Measurements from ENCODE around the gene ENC1. TPM values are rescaled to one million over a fixed set of nuclear protein-coding genes. Genes with fewer than 3 reads are reported as not detected.
"Not testable (repeated sequence)": the region's sequence is repeated elsewhere in the genome, so short reads cannot be mapped to it uniquely, and the experiment has no call there.

Gene ENC1
- total and polyA plus RNA-seq, 10 of the 15 experiments (the other 5 are each of a cell fraction or from before 2014, with no cell fraction given) = 8.2 to 55.5 (median 32.1) TPM

DNA sequence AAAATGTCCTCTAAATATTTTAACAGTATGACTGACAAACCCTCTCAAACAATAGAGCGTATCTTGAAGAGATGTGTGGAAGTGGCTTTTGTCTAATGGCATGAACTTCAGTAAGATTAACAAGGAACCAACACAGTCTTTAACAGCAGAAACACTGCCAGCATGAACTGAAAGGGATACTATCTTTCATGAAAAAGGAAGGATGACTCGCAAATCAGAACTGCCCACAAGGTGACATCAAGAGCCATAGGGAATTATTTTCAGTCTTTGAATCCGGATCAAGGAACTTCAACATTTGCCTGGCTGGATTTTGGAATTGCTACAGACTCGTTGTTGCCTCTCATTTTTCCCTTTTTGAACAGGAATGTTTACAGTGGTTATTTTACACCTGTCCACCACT is 39.4 kb upstream of the ENC1 start:
- in situ Hi-C loops (cut with MboI) = loop anchor here (5.0 kb wide), 1 partner anchor 237 kb away; no protein-coding TSS in a partner anchor

DNA sequence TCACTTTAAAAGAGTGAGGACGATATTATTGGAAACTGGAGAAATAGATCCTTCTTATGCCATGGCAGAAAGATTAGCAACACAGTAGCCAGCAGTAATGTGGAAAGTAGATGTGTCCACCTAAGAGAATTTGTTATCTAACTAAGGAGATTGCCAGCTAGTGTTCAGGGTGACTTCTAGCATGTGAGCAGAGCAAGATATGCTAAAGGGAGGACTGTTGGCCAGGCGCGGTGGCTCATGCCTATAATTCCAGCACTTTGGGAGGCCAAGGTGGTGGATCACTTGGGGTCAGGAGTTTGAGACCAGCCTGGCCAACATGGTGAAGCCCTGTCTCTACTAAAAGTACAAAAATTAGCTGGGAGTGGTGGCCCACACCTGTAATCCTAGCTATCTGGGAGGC is 38.8 kb upstream of the ENC1 start:
- H3K9ac ChIP-seq (ENCODE audit: control insufficient read depth, insufficient read depth, low read length); POLR2A ChIA-PET; H4K20me1 ChIP-seq (ENCODE audit: control insufficient read depth, insufficient read depth); DNase-seq (ENCODE audit: low read depth, low spot score); H3K27ac ChIP-seq (ENCODE audit: control insufficient read depth, insufficient read depth); ATAC-seq; in situ Hi-C loops (cut with MboI); H3K27me3 ChIP-seq (replicated peaks in 1 of 2; ENCODE audit: control insufficient read depth in 2 of 2, insufficient read depth in 2 of 2, low read length in 1 of 2); BruUV-seq (replicated peaks); FAIRE-seq; H2AFZ ChIP-seq (ENCODE audit: control insufficient read depth, low read depth, low read length); RAD21 ChIA-PET (ENCODE audit: unreplicated experiment); H3K4me3 ChIP-seq; H3K79me2 ChIP-seq (ENCODE audit: control insufficient read depth, insufficient read depth, low read length); H3K4me2 ChIP-seq (ENCODE audit: control insufficient read depth, insufficient read depth); H3K9me3 ChIP-seq (replicated peaks; ENCODE audit: control insufficient read depth, insufficient read depth, low read length); H3K4me1 ChIP-seq (ENCODE audit: control insufficient read depth, insufficient read depth, low read length); H3K36me3 ChIP-seq (ENCODE audit: control insufficient read depth in 2 of 2, insufficient read depth in 2 of 2, low read length in 1 of 2); SMC1A ChIA-PET (ENCODE audit: uncharacterized antibody, unreplicated experiment); CTCF ChIA-PET; intact Hi-C loops (cut with micrococcal nuclease; ENCODE audit: unreplicated experiment): not testable (repeated sequence)
- WGBS (ENCODE audit: insufficient coverage, insufficient replicate concordance, low lambda C conversion rate, missing lambda C conversion rate) = 67% methylated on average over 3 of the region's 3 CpGs

More for the DNA sequence above, 39.4 kb upstream of the ENC1 start:
- ChIA-PET CTCF (no interaction called here), RAD21 (ENCODE audit: unreplicated experiment) (no interaction called here), POLR2A (no interaction called here), SMC1A (ENCODE audit: uncharacterized antibody, unreplicated experiment) (no interaction called here)
- Histone ChIP-seq H3K27me3 (replicated peaks in 1 of 2; ENCODE audit: control insufficient read depth in 2 of 2, insufficient read depth in 2 of 2, low read length in 1 of 2) (no peaks in the 10 kb centered on the region), H3K4me1 (ENCODE audit: control insufficient read depth, insufficient read depth, low read length) (no peaks in the 10 kb centered on the region), H3K36me3 (ENCODE audit: control insufficient read depth in 2 of 2, insufficient read depth in 2 of 2, low read length in 1 of 2) (no peaks in the 10 kb centered on the region), H3K27ac (ENCODE audit: control insufficient read depth, insufficient read depth) (no peak overlapping the region), H2AFZ (ENCODE audit: control insufficient read depth, low read depth, low read length) (no peak overlapping the region), H3K4me3 (no peak overlapping the region), H3K79me2 (ENCODE audit: control insufficient read depth, insufficient read depth, low read length) (no peaks in the 10 kb centered on the region), H3K4me2 (ENCODE audit: control insufficient read depth, insufficient read depth) (no peak overlapping the region), H3K9ac (ENCODE audit: control insufficient read depth, insufficient read depth, low read length) (no peak overlapping the region), H4K20me1 (ENCODE audit: control insufficient read depth, insufficient read depth) (no peaks in the 10 kb centered on the region), H3K9me3 (replicated peaks; ENCODE audit: control insufficient read depth, insufficient read depth, low read length) (no peaks in the 10 kb centered on the region)
- FAIRE-seq = no peak
- no peak for ATAC-seq
- 18% methylated on average over 4 of the region's 4 CpGs for WGBS (ENCODE audit: insufficient coverage, insufficient replicate concordance, low lambda C conversion rate, missing lambda C conversion rate)
- no TSS peak for BruUV-seq (replicated peaks)
- TF ChIP-seq MEF2A (IDR thresholded peaks at IDR 0.05; ENCODE audit: insufficient read depth, low read depth, low read length) = no peak
- TF ChIP-seq ZNF274 (IDR thresholded peaks at IDR 0.05; ENCODE audit: insufficient read depth, insufficient read length) = no peak
- TF ChIP-seq SREBF2 (IDR thresholded peaks at IDR 0.05; ENCODE audit: low read length) = no peak
- TF ChIP-seq, protein P1, sequence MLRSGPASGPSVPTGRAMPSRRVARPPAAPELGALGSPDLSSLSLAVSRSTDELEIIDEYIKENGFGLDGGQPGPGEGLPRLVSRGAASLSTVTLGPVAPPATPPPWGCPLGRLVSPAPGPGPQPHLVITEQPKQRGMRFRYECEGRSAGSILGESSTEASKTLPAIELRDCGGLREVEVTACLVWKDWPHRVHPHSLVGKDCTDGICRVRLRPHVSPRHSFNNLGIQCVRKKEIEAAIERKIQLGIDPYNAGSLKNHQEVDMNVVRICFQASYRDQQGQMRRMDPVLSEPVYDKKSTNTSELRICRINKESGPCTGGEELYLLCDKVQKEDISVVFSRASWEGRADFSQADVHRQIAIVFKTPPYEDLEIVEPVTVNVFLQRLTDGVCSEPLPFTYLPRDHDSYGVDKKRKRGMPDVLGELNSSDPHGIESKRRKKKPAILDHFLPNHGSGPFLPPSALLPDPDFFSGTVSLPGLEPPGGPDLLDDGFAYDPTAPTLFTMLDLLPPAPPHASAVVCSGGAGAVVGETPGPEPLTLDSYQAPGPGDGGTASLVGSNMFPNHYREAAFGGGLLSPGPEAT (IDR thresholded peaks at IDR 0.05; ENCODE audit: low read depth) = no peak
- no peak for TF ChIP-seq EGR1 (IDR thresholded peaks at IDR 0.05; ENCODE audit: borderline replicate concordance in 1 of 2, low read depth in 2 of 2, low read length in 2 of 2)
- TF ChIP-seq TAF1 (IDR thresholded peaks at IDR 0.05; ENCODE audit: borderline replicate concordance, low read depth, low read length) = no peak
- TF ChIP-seq TCF3 (IDR thresholded peaks at IDR 0.05; ENCODE audit: borderline replicate concordance, insufficient read depth, low read depth, low read length) = no peak
- TF ChIP-seq BRCA1 (IDR thresholded peaks at IDR 0.05; ENCODE audit: low read depth, low read length) = no peak
- no peak for TF ChIP-seq ESRRA (IDR thresholded peaks at IDR 0.05; ENCODE audit: low read length)
- TF ChIP-seq, protein P2, sequence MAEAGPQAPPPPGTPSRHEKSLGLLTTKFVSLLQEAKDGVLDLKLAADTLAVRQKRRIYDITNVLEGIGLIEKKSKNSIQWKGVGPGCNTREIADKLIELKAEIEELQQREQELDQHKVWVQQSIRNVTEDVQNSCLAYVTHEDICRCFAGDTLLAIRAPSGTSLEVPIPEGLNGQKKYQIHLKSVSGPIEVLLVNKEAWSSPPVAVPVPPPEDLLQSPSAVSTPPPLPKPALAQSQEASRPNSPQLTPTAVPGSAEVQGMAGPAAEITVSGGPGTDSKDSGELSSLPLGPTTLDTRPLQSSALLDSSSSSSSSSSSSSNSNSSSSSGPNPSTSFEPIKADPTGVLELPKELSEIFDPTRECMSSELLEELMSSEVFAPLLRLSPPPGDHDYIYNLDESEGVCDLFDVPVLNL (IDR thresholded peaks at IDR 0.05; ENCODE audit: low read depth, low read length) = no peak
- no peak for TF ChIP-seq CBX5 (IDR thresholded peaks at IDR 0.05; ENCODE audit: low read depth)
- no peak for TF ChIP-seq MXI1 (IDR thresholded peaks at IDR 0.05; ENCODE audit: low read depth, low read length)
- no peak for TF ChIP-seq IRF4 (IDR thresholded peaks at IDR 0.05; ENCODE audit: low read depth, low read length)
- TF ChIP-seq HDAC6 (IDR thresholded peaks at IDR 0.05; ENCODE audit: unreplicated experiment) = no peak
- TF ChIP-seq FOXM1 (IDR thresholded peaks at IDR 0.05; ENCODE audit: low read depth, low read length) = no peak
- no peak for TF ChIP-seq KDM1A (IDR thresholded peaks at IDR 0.05; ENCODE audit: borderline replicate concordance)
- TF ChIP-seq YBX1 (IDR thresholded peaks at IDR 0.05) = no peak
- DNase-seq (ENCODE audit: low read depth, low spot score) = no peak
- intact Hi-C loops (cut with micrococcal nuclease; ENCODE audit: unreplicated experiment) = no loop called here

All from GM12878 (cell line).